SK-N-SH (cell line): ENCODE results near the gene SHISA4. TPM values are rescaled to one million over a fixed set of nuclear protein-coding genes. Genes with fewer than 3 reads are reported as not detected.

Experiments used
- CTCF ChIA-PET: fragments of 300-600, 350-600 bp; formaldehyde crosslinking; extraction: SDS; loops from one replicate; lab custom pipeline; 2021; lab: Yijun Ruan, JAX
- POLR2A ChIA-PET: fragments of 350-600 bp; sonication (Branson Sonifier 250); formaldehyde crosslinking; extraction: SDS; loops from one replicate; lab custom pipeline; 2020; ENCODE audit warnings: antibody characterized with exemption, inconsistent platforms; lab: Yijun Ruan, JAX
- DNase-seq: peaks from one replicate; pipeline ENCODE4 v3.0.0; 2012
- H2AFZ ChIP-seq: fragments of 200-600 bp; sonication (generic); 2 replicates; pipeline ENCODE4 v1.8.1; 2016; ENCODE audit warnings: antibody characterized with exemption, mild to moderate bottlenecking, low read depth
- H3F3A ChIP-seq: fragments of 200-600 bp; sonication (generic); replicated peaks from 2 replicates; pipeline ENCODE3; 2016; ENCODE audit warnings: antibody characterized with exemption, mild to moderate bottlenecking; ENCODE audit not compliant: insufficient read depth
- H3K27ac ChIP-seq, 2 experiments: fragments of 200-500 bp in 1 of 2; fragments of 200-600 bp in 1 of 2; sonication (Bioruptor generic) in 1 of 2; sonication (generic), shearing (Covaris generic) in 1 of 2; 2 replicates each; pipeline versions ENCODE4 v1.5.1 to v1.6.1; 2014 to 2016; ENCODE audit warnings: low read depth in 2 of 2, inconsistent platforms in 1 of 2, low read length in 1 of 2, mild to moderate bottlenecking in 1 of 2, mixed read lengths in 1 of 2
- H3K27me3 ChIP-seq: fragments of 200-600 bp; sonication (generic), shearing (Covaris generic); 2 replicates; pipeline ENCODE4 v1.6.1; 2016; ENCODE audit warnings: mixed run types; ENCODE audit not compliant: insufficient read depth
- H3K36me3 ChIP-seq, 2 experiments: fragments of 200-500 bp in 1 of 2; fragments of 200-600 bp in 1 of 2; sonication (Bioruptor generic) in 1 of 2; sonication (generic) in 1 of 2; replicated peaks in 1 of 2; 2 replicates each; pipeline versions ENCODE3 to v1.5.1; 2014 to 2016; ENCODE audit warnings: low read length in 1 of 2, mild to moderate bottlenecking in 1 of 2; ENCODE audit not compliant: insufficient read depth in 2 of 2, control insufficient read depth in 1 of 2
- H3K4me1 ChIP-seq, 2 experiments: fragments of 200-500 bp in 1 of 2; fragments of 200-600 bp in 1 of 2; sonication (Bioruptor generic) in 1 of 2; sonication (generic), shearing (Covaris generic) in 1 of 2; 2 replicates each; pipeline versions ENCODE4 v1.5.1 to v1.6.1; 2014 to 2016; ENCODE audit warnings: low read depth in 1 of 2, low read length in 1 of 2, mixed run types in 1 of 2; ENCODE audit not compliant: insufficient read depth in 2 of 2, control insufficient read depth in 1 of 2
- H3K4me2 ChIP-seq: fragments of 200-600 bp; sonication (generic), shearing (Covaris generic); 2 replicates; pipeline ENCODE4 v1.6.1; 2017; ENCODE audit warnings: mixed run types
- H3K4me3 ChIP-seq, 2 experiments: fragments of 200-500 bp in 1 of 2; fragments of 200-600 bp in 1 of 2; sonication (Bioruptor generic) in 1 of 2; sonication (generic), shearing (Covaris generic) in 1 of 2; 2 replicates each; pipeline versions ENCODE4 v1.5.1 to v1.8.1; 2014 to 2016; ENCODE audit warnings: low read depth in 2 of 2, inconsistent platforms in 1 of 2, low read length in 1 of 2, mild to moderate bottlenecking in 1 of 2, mixed read lengths in 1 of 2, moderate library complexity in 1 of 2
- H3K79me2 ChIP-seq: fragments of 200-600 bp; sonication (generic); 2 replicates; pipeline ENCODE4 v1.8.1; 2017; ENCODE audit warnings: mild to moderate bottlenecking; ENCODE audit not compliant: insufficient read depth
- H3K9ac ChIP-seq: fragments of 200-600 bp; sonication (generic); 2 replicates; pipeline ENCODE4 v1.6.1; 2017; ENCODE audit warnings: mixed run types
- H3K9me2 ChIP-seq: fragments of 200-600 bp; sonication (generic); 2 replicates; pipeline ENCODE4 v1.6.1; 2017; ENCODE audit warnings: mixed run types
- H3K9me3 ChIP-seq: fragments of 200-600 bp; sonication (generic); 2 replicates; pipeline ENCODE4 v1.6.1; 2017; ENCODE audit warnings: mixed run types, mild to moderate bottlenecking, moderate library complexity
- H4K20me1 ChIP-seq: fragments of 200-600 bp; sonication (generic); 2 replicates; pipeline ENCODE4 v1.6.1; 2017; ENCODE audit warnings: mild to moderate bottlenecking, mixed run types; ENCODE audit not compliant: insufficient read depth
- CHD2 ChIP-seq: fragments of 150-350 bp; IDR thresholded peaks from 2 replicates; pipeline ENCODE4 v1.6.1; 2018; ENCODE audit warnings: low read length; ENCODE audit not compliant: partially characterized antibody
- ELF1 ChIP-seq: IDR thresholded peaks from 2 replicates; pipeline ENCODE4 v1.4.0; 2012
- EP300 ChIP-seq, 2 experiments: IDR thresholded peaks; 2 replicates each; pipeline versions ENCODE4 v1.4.0 to v1.6.1; 2012; ENCODE audit warnings: borderline replicate concordance in 1 of 2, low read depth in 1 of 2, low read length in 1 of 2
- FOXJ3 ChIP-seq: sonication (generic); formaldehyde crosslinking; IDR thresholded peaks from 2 replicates; pipeline ENCODE4 v1.5.1; 2020; ENCODE audit warnings: mild to moderate bottlenecking, missing genetic modification reagents
- GABPA ChIP-seq: IDR thresholded peaks from 2 replicates; pipeline ENCODE4 v1.4.0; 2012; ENCODE audit warnings: low read depth, mild to moderate bottlenecking
- NFIC ChIP-seq: IDR thresholded peaks from 2 replicates; pipeline ENCODE4 v1.4.0; 2012; ENCODE audit warnings: borderline replicate concordance
- NRF1 ChIP-seq: IDR thresholded peaks from 2 replicates; pipeline ENCODE4 v1.6.1; 2012; ENCODE audit warnings: low read depth, mild to moderate bottlenecking, low read length
- PBX3 ChIP-seq: IDR thresholded peaks from 2 replicates; pipeline ENCODE4; 2012
- RCOR1 ChIP-seq: fragments of 150-350 bp; IDR thresholded peaks from 2 replicates; pipeline ENCODE4 v1.6.1; 2017; ENCODE audit warnings: antibody characterized with exemption, low read length
- REST ChIP-seq: IDR thresholded peaks from 2 replicates; pipeline ENCODE4 v1.6.1; 2012; ENCODE audit warnings: mild to moderate bottlenecking, low read depth, low read length, moderate library complexity
- SIN3A ChIP-seq: IDR thresholded peaks from 2 replicates; pipeline ENCODE4 v1.6.1; 2012; ENCODE audit warnings: low read depth, mild to moderate bottlenecking, low read length, moderate library complexity, borderline replicate concordance
- TAF1 ChIP-seq: IDR thresholded peaks from 2 replicates; pipeline ENCODE4 v1.6.1; 2012; ENCODE audit warnings: low read depth, mild to moderate bottlenecking, low read length, moderate library complexity, borderline replicate concordance
- TCF12 ChIP-seq: IDR thresholded peaks from 2 replicates; pipeline ENCODE4 v1.4.0; 2012
- TEAD4 ChIP-seq: IDR thresholded peaks from 2 replicates; pipeline ENCODE4 v1.4.0; 2012; ENCODE audit warnings: mild to moderate bottlenecking, borderline replicate concordance; ENCODE audit not compliant: insufficient read depth
- USF1 ChIP-seq: IDR thresholded peaks from 2 replicates; pipeline ENCODE4 v1.4.0; 2012; ENCODE audit warnings: low read depth, borderline replicate concordance
- USF2 ChIP-seq: fragments of 150-350 bp; IDR thresholded peaks from 2 replicates; pipeline ENCODE4 v1.6.1; 2017; ENCODE audit warnings: antibody characterized with exemption, low read length, low read depth, borderline replicate concordance
- WGBS: methylation state at CpG from one replicate; pipeline ENCODE4 v1.1.6; 2017; ENCODE audit warnings: low lambda C conversion rate; 5-methylcytosine and 5-hydroxymethylcytosine counted together
- polyA plus RNA-seq, 3 experiments: library from polyadenylated mRNA; depleted of rRNA; stranded (reverse); fragments of >200 nt; gene quantifications; 2 replicates each; pipeline ENCODE4 v1.2.3, GENCODE V29; 2012

The SHISA4 gene
- polyA plus RNA-seq, 1 of the 3 experiments (the other 2 are of a cell fraction), result 42.1 TPM

GRCh38 chr1:201886103-201886885 lies 2.4 kb upstream of the SHISA4 start:
- peak overlapping the region in 1 of 2 experiments; percentile 19; a peak in 1 of 4 replicates for H3K27ac ChIP-seq
- ChIA-PET POLR2A (no interaction called here), CTCF (interaction anchor here (0.9 to 14.7 kb wide), 6 partner anchors 9 to 404 kb away, joined by 3 to 344 read pairs (median 21); partner anchors contain the start of gene RNPEP)
- H3K9me3 ChIP-seq, result no peaks in the 10 kb centered on the region
- H3K27me3 ChIP-seq, result no peaks in the 10 kb centered on the region
- DNase-seq, result no peak
- no peaks in the 10 kb centered on the region for H3K9me2 ChIP-seq
- H3K36me3 ChIP-seq, result no peaks in the 10 kb centered on the region
- no peak overlapping the region for H3K4me3 ChIP-seq
- H3K4me1 ChIP-seq, result peaks cover 28 to 49% of the 10 kb centered on the region in 2 experiments; a peak in 3 of 4 replicates
- no peak overlapping the region for H3K9ac ChIP-seq
- 91% methylated on average over 9 of the region's 9 CpGs for WGBS
- no peak for TF ChIP-seq RCOR1
- TF ChIP-seq GABPA, result no peak
- TF ChIP-seq SIN3A, result no peak
- TF ChIP-seq PBX3, result no peak
- no peak for TF ChIP-seq USF2
- TF ChIP-seq, all 33 proteins: peak for 0
- H3K79me2 ChIP-seq, result no peaks in the 10 kb centered on the region
- peaks cover 4% of the 10 kb centered on the region; the same call in 1 of the 2 replicates for H4K20me1 ChIP-seq
- no peak overlapping the region for H2AFZ ChIP-seq
- peaks cover 22% of the 10 kb centered on the region for H3F3A ChIP-seq
- H3K4me2 ChIP-seq, result no peak overlapping the region

GRCh38 chr1:201887116-201887866 lies 1.4 kb upstream of the SHISA4 start:
- CTCF ChIA-PET, result interaction anchor here (0.9 to 14.7 kb wide), 7 partner anchors 8 to 405 kb away, joined by 3 to 344 read pairs (median 9); partner anchors contain the start of gene RNPEP
- WGBS, result 93% methylated on average over 5 of the region's 5 CpGs
- Histone ChIP-seq H3K36me3 (peaks cover 0 to 2% of the 10 kb centered on the region in 2 experiments), H4K20me1 (peaks cover 4% of the 10 kb centered on the region; the same call in 1 of the 2 replicates), H3F3A (peaks cover 22% of the 10 kb centered on the region), H3K27me3 (no peaks in the 10 kb centered on the region), H3K9me3 (no peaks in the 10 kb centered on the region), H3K4me1 (peaks cover 28 to 48% of the 10 kb centered on the region in 2 experiments; a peak in 3 of 4 replicates), H3K9ac (no peak overlapping the region), H3K27ac (peak overlapping the region in 1 of 2 experiments; percentile 76; a peak in 2 of 4 replicates), H2AFZ (no peak overlapping the region), H3K9me2 (no peaks in the 10 kb centered on the region), H3K4me2 (peak overlapping the region; percentile 92; the same call in 1 of the 2 replicates), H3K79me2 (no peaks in the 10 kb centered on the region), H3K4me3 (no peak overlapping the region)
- no peak for DNase-seq
- POLR2A ChIA-PET, result no interaction called here
- TF ChIP-seq REST (no peak), NRF1 (no peak), USF1 (no peak), FOXJ3 (CRISPR knock-in tag) (no peak), NFIC (no peak), TCF12 (no peak), TAF1 (no peak), ELF1 (no peak), CHD2 (no peak), RCOR1 (no peak), EP300 (IDR thresholded peaks at IDR 0.05; ENCODE audit: borderline replicate concordance in 1 of 2, low read depth in 1 of 2, low read length in 1 of 2) (no peak), TEAD4 (no peak), PBX3 (no peak)
